HepG2 (cell line): ENCODE measurements around the gene AADAT. TPM values are rescaled to one million over a fixed set of nuclear protein-coding genes. Genes with fewer than 3 reads are reported as not detected.

Experiments
- ATAC-seq: fragments of 200-7000 bp; cut with Tn5 transposase; 3 replicates; pipeline ENCODE4 v1.9.1; 2020; ENCODE audit warnings: mild to moderate bottlenecking, moderate library complexity
- Bru-seq: library from RNA; stranded (reverse); fragments of 400-500 nt; gene quantifications from one replicate; lab custom pipeline; 2021; lab: Mats Ljungman, UMichigan
- BruChase-seq, 2 experiments: library from RNA; stranded (reverse); fragments of 400-500 nt; gene quantifications; one replicate each; lab custom pipeline; 2021; lab: Mats Ljungman, UMichigan
- BruUV-seq: library from RNA; stranded (reverse); fragments of 400-500 nt; replicated peaks from 2 replicates; lab custom pipeline; 2021; lab: Mats Ljungman, UMichigan
- CTCF ChIA-PET: fragments of 300-600 bp; formaldehyde crosslinking; extraction: SDS; loops from one replicate; lab custom pipeline; 2021; ENCODE audit warnings: low total read pairs, inconsistent platforms, low intra/inter-chr PET ratio; lab: Yijun Ruan, JAX
- POLR2A ChIA-PET: fragments of 350-600 bp; sonication (Branson Sonifier 250); formaldehyde crosslinking; loops from one replicate; lab custom pipeline; 2020; ENCODE audit warnings: antibody characterized with exemption, inconsistent platforms; lab: Yijun Ruan, JAX
- DNase-seq: peaks from one replicate; pipeline ENCODE4 v3.0.0-alpha.2; 2015; ENCODE audit warnings: low spot score
- FAIRE-seq: peaks from 3 replicates; lab custom pipeline; 2011; peaks lifted over from hg19 to GRCh38; lab: Jason Lieb, UNC
- H2AFZ ChIP-seq: one replicate; pipeline ENCODE4 v1.6.1; 2011; ENCODE audit warnings: low read length, inconsistent platforms
- H3K27ac ChIP-seq: fragments of 300-600 bp; 3 replicates; pipeline ENCODE4 v1.8.0; 2011; ENCODE audit warnings: mixed run types, mild to moderate bottlenecking, mixed read lengths, low read length, inconsistent platforms; ENCODE audit not compliant: insufficient read depth; ENCODE audit errors: extremely low read length
- H3K27me3 ChIP-seq, 2 experiments: fragments of 200-600 bp in 1 of 2; 2 replicates in 1 of 2; 3 replicates in 1 of 2; pipeline versions ENCODE4 v1.6.0 to v1.8.0; 2011; ENCODE audit warnings: low read length in 2 of 2, mild to moderate bottlenecking in 2 of 2, moderate library complexity in 2 of 2, inconsistent platforms in 1 of 2; ENCODE audit not compliant: insufficient read depth in 2 of 2, control insufficient read depth in 1 of 2
- H3K36me3 ChIP-seq, 2 experiments: fragments of 200-600 bp in 1 of 2; replicated peaks in 1 of 2; 2 replicates in 1 of 2; 3 replicates in 1 of 2; pipeline versions ENCODE4 v1.5.1 to v1.8.0; 2011; ENCODE audit warnings: low read length in 2 of 2, inconsistent platforms in 1 of 2; ENCODE audit not compliant: insufficient read depth in 2 of 2, control insufficient read depth in 1 of 2
- H3K4me1 ChIP-seq: 2 replicates; pipeline ENCODE4 v1.5.1; 2012; ENCODE audit warnings: low read length, inconsistent platforms; ENCODE audit not compliant: insufficient read depth
- H3K4me2 ChIP-seq: 2 replicates; pipeline ENCODE4 v1.6.0; 2011; ENCODE audit warnings: low read depth, low read length, inconsistent platforms
- H3K4me3 ChIP-seq, 3 experiments: fragments of 200-600 bp in 1 of 3; sonication (generic), shearing (Covaris generic) in 1 of 3; replicated peaks in 1 of 3; 2 replicates each; pipeline ENCODE4 v1.5.1; 2011 to 2016; ENCODE audit warnings: low read length in 3 of 3, inconsistent platforms in 2 of 3, low read depth in 2 of 3, mild to moderate bottlenecking in 2 of 3, control low read depth in 1 of 3, mixed read lengths in 1 of 3; ENCODE audit not compliant: insufficient read depth in 1 of 3
- H3K79me2 ChIP-seq: one replicate; pipeline ENCODE4 v1.6.1; 2011; ENCODE audit warnings: low read length, inconsistent platforms; ENCODE audit not compliant: insufficient read depth
- H3K9ac ChIP-seq: 2 replicates; pipeline ENCODE4 v1.6.0; 2011; ENCODE audit warnings: mild to moderate bottlenecking, low read depth, low read length, inconsistent platforms; ENCODE audit not compliant: insufficient read depth
- H3K9me3 ChIP-seq: 2 replicates; pipeline ENCODE4 v1.5.1; 2012; ENCODE audit warnings: mild to moderate bottlenecking, low read length
- H4K20me1 ChIP-seq: 2 replicates; pipeline ENCODE4 v1.6.0; 2011; ENCODE audit warnings: inconsistent platforms, mild to moderate bottlenecking, low read length, moderate library complexity; ENCODE audit not compliant: insufficient read depth
- E2F2 ChIP-seq: sonication (generic); formaldehyde crosslinking; IDR thresholded peaks from 2 replicates; pipeline ENCODE4 v1.4.0; 2020; ENCODE audit warnings: missing genetic modification reagents, borderline replicate concordance
- MTA1 ChIP-seq: sonication (generic); formaldehyde crosslinking; IDR thresholded peaks from 2 replicates; pipeline ENCODE4 v1.4.0; 2020; ENCODE audit warnings: missing genetic modification reagents, mild to moderate bottlenecking, borderline replicate concordance
- SAFB2 ChIP-seq: sonication (generic); formaldehyde crosslinking; IDR thresholded peaks from 2 replicates; pipeline ENCODE4 v1.5.1; 2020; ENCODE audit warnings: missing genetic modification reagents, low read depth, mild to moderate bottlenecking, borderline replicate concordance
- ZNF672 ChIP-seq: sonication (generic); formaldehyde crosslinking; IDR thresholded peaks from 2 replicates; pipeline ENCODE4 v1.8.1; 2022; ENCODE audit warnings: missing genetic modification reagents
- ZNF746 ChIP-seq: sonication (generic); formaldehyde crosslinking; IDR thresholded peaks from 2 replicates; pipeline ENCODE4 v1.8.0; 2022; ENCODE audit warnings: mild to moderate bottlenecking, missing genetic modification reagents
- WGBS: methylation state at CpG from one replicate; pipeline ENCODE4 v1.1.6; 2017; ENCODE audit warnings: low lambda C conversion rate; 5-methylcytosine and 5-hydroxymethylcytosine counted together
- in situ Hi-C: cut with HindIII; loops from 2 replicates; pipeline ENCODE4 v1.10.0; 2017; ENCODE audit warnings: low pct_unique_long_range_greater_than_20kb; ENCODE audit not compliant: extremely low pct_ligation_motif_present
- intact Hi-C: fragments of 100-400 bp; cut with micrococcal nuclease; formaldehyde crosslinking; loops from one replicate; pipeline ENCODE4 v1.10.0; 2022; ENCODE audit not compliant: unreplicated experiment
- long read RNA-seq, 2 experiments: library from RNA in 1 of 2; library from polyadenylated mRNA in 1 of 2; stranded (forward) in 1 of 2; unstranded in 1 of 2; transcript quantifications; one replicate each; pipeline ENCODE4 v2.0.0, GENCODE V29; 2019 to 2022
- polyA minus RNA-seq, 3 experiments: library from RNA; depleted of rRNA, polyadenylated mRNA; stranded (reverse); fragments of >200 nt; gene quantifications; 2 replicates each; pipeline ENCODE4 v1.2.3, GENCODE V29; 2011; ENCODE audit warnings: low replicate concordance in 1 of 3
- polyA plus RNA-seq, 8 experiments: library from polyadenylated mRNA; depleted of rRNA in 3 of 8; stranded (reverse) in 7 of 8; unstranded in 1 of 8; fragments of >200 nt; fragmentation: Illumina TruSeq in 4 of 8; extraction: Trizol in 4 of 8; gene quantifications; 2 replicates each; pipeline versions ENCODE4 v1.2.1 to v1.2.3, GENCODE V29; 2011 to 2016; ENCODE audit warnings: low read depth in 4 of 8, missing spikeins in 1 of 8, mixed read lengths in 1 of 8; ENCODE audit not compliant: insufficient read depth in 1 of 8
- total RNA-seq, 5 experiments: library from RNA; depleted of rRNA; stranded (reverse); fragments of >200 nt; fragmentation: Illumina TruSeq; extraction: Trizol; gene quantifications; 2 replicates each; pipeline ENCODE4 v1.2.3, GENCODE V29; 2016; ENCODE audit warnings: low read depth in 1 of 5
- TF ChIP-seq, protein P1 (sequence below): sonication (generic); formaldehyde crosslinking; IDR thresholded peaks from 2 replicates; pipeline ENCODE4 v1.4.0; 2020; ENCODE audit warnings: missing genetic modification reagents

Gene AADAT
- total RNA-seq (2016; rRNA removed; fragmentation: Illumina TruSeq; extraction: Trizol) (6.1 and 6.8 TPM in 2 replicates), polyA plus RNA-seq (2011; rRNA removed) (9.1 and 10.2 TPM in 2 replicates), polyA minus RNA-seq (2011; rRNA and poly(A)+ RNA removed; ENCODE audit: low replicate concordance) (0.49 and 1.2 TPM in 2 replicates), Bru-seq, nascent RNA (percentile 65 among the genes with signal in this experiment), BruChase-seq, experiment 1, labeled RNA remaining after a 6-hour chase (percentile 72 among the genes with signal in this experiment), BruChase-seq, experiment 2, labeled RNA remaining after a 2-hour chase (percentile 68 among the genes with signal in this experiment)
- total RNA-seq (2016; cell fraction: cytosol; rRNA removed; fragmentation: Illumina TruSeq; extraction: Trizol; ENCODE audit: low read depth) = 2.6 and 3.5 TPM in 2 replicates
- 5.8 and 6.3 TPM in 2 replicates for total RNA-seq (2016; cell fraction: insoluble cytoplasmic fraction; rRNA removed; fragmentation: Illumina TruSeq; extraction: Trizol)
- 6.1 and 7.1 TPM in 2 replicates for total RNA-seq (2016; cell fraction: membrane; rRNA removed; fragmentation: Illumina TruSeq; extraction: Trizol)
- total RNA-seq (2016; cell fraction: nucleus; rRNA removed; fragmentation: Illumina TruSeq; extraction: Trizol) = 9.6 and 14.1 TPM in 2 replicates
- 2.0 and 3.2 TPM in 2 replicates for polyA plus RNA-seq (2011; cell fraction: cytosol; rRNA removed)
- 17.7 and 24.1 TPM in 2 replicates for polyA plus RNA-seq (2011; cell fraction: nucleus; rRNA removed)
- 4.3 TPM in 2 replicates for polyA plus RNA-seq (2012)
- 5.7 and 7.8 TPM in 2 replicates for polyA plus RNA-seq (2016; cell fraction: cytosol; fragmentation: Illumina TruSeq; extraction: Trizol; ENCODE audit: low read depth)
- polyA plus RNA-seq (2016; cell fraction: insoluble cytoplasmic fraction; fragmentation: Illumina TruSeq; extraction: Trizol; ENCODE audit: low read depth) = 10.7 and 15.3 TPM in 2 replicates
- 10.6 and 12.0 TPM in 2 replicates for polyA plus RNA-seq (2016; cell fraction: membrane; fragmentation: Illumina TruSeq; extraction: Trizol; ENCODE audit: low read depth)
- polyA plus RNA-seq (2016; cell fraction: nucleus; fragmentation: Illumina TruSeq; extraction: Trizol; ENCODE audit: insufficient read depth, low read depth) = 22.4 and 25.6 TPM in 2 replicates
- 0.69 and 0.97 TPM in 2 replicates for polyA minus RNA-seq (2011; cell fraction: cytosol; rRNA and poly(A)+ RNA removed)
- 18.7 and 20.9 TPM in 2 replicates for polyA minus RNA-seq (2011; cell fraction: nucleus; rRNA and poly(A)+ RNA removed)
- long read RNA-seq, experiment 1, partial matches to known transcripts = 3 of 5 reads
- long read RNA-seq, experiment 1, other reads (novel, unspliced or antisense) = 1 of 5 reads
- long read RNA-seq, experiment 2, partial matches to known transcripts = 1 of 6 reads
- long read RNA-seq, experiment 2, other reads (novel, unspliced or antisense) = 3 of 6 reads

DNA sequence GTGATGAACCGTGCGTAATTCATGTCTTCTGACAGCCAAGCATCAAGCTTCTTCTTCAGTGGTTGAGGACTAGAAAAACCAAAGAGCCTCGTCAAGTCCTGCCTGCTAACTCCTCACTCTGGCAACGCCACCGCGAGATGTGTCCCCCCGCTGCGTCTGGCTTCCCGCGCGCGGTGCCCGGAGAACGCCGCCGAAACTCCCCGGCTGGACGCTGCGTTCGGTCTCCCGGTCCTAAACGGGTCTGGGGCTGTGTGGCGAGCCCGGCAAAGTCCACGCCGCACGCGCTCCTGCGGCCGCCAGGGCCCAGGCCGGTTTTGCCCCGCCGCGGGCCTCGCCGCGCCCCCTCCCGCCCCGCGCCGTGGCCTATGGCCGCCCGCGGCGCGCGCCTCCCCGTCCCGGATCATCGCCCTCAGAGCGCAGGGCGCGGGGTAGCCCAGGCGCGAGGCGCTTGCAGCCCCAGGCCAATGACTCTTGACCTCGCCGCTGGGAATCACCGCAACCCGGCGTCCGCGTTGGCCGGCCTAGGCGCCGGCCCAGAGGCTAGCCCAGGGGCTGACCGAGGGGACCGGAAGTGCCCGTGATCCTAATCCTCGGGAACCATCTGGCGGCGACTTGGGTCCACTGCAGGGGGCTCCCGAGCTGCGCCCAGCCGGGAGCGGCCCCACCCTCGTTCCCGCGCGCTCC is at the start of gene AADAT:
Gene AADAT (minus strand): TSS at position 289 of the 684 bp plus-strand sequence. CDS start 266 bp downstream, at position 23.
- intact Hi-C loops = loop anchor here (1.0 to 10.0 kb wide), 2 partner anchors 280 to 475 kb away; partner anchors contain the start of gene NEK1
- DNase-seq (peak; percentile 81), ATAC-seq (peak; percentile 93), FAIRE-seq (peak; percentile 47)
- Histone ChIP-seq H4K20me1 (no peaks in the 10 kb centered on the region; the same call in 1 of the 2 replicates), H3K27me3 (no peaks in the 10 kb centered on the region), H3K9me3 (no peaks in the 10 kb centered on the region), H3K9ac (peak within 1 kb of the TSS; percentile 76), H3K4me2 (peak within 1 kb of the TSS; percentile 99), H3K79me2 (no peaks in the 10 kb centered on the region), H3K36me3 (peaks cover 2 to 9% of the 10 kb centered on the region in 2 experiments; a peak in 1 of 5 replicates), H3K4me1 (peaks cover 45% of the 10 kb centered on the region), H3K4me3 (peak within 1 kb of the TSS; percentile 63 to 81 (median 77)), H3K27ac (peak within 1 kb of the TSS; percentile 63), H2AFZ (peak within 1 kb of the TSS; percentile 88)
- 0% methylated on average over 2 of the region's 80 CpGs for WGBS
- BruUV-seq = no TSS peak
- POLR2A ChIA-PET = interaction anchor here (1.3 to 2.2 kb wide), 2 partner anchors 8 to 12 kb away, joined by 3 to 5 read pairs; no protein-coding TSS in a partner anchor
- CTCF ChIA-PET = interaction anchor here (2.1 kb wide), 1 partner anchor 280 kb away, joined by 14 read pairs; no protein-coding TSS in a partner anchor
- in situ Hi-C loops = loop anchor here (25.0 kb wide), 1 partner anchor 478 kb away; the partner anchor contains the start of genes CLCN3 and NEK1
- TF ChIP-seq, protein P1, sequence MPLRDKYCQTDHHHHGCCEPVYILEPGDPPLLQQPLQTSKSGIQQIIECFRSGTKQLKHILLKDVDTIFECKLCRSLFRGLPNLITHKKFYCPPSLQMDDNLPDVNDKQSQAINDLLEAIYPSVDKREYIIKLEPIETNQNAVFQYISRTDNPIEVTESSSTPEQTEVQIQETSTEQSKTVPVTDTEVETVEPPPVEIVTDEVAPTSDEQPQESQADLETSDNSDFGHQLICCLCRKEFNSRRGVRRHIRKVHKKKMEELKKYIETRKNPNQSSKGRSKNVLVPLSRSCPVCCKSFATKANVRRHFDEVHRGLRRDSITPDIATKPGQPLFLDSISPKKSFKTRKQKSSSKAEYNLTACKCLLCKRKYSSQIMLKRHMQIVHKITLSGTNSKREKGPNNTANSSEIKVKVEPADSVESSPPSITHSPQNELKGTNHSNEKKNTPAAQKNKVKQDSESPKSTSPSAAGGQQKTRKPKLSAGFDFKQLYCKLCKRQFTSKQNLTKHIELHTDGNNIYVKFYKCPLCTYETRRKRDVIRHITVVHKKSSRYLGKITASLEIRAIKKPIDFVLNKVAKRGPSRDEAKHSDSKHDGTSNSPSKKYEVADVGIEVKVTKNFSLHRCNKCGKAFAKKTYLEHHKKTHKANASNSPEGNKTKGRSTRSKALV (CRISPR knock-in tag) = peak; percentile 48; the same call in 1 of the 2 replicates
- TF ChIP-seq SAFB2 (CRISPR knock-in tag) (peak; percentile 53; the same call in 1 of the 2 replicates), ZNF672 (no peak), E2F2 (CRISPR knock-in tag) (no peak), MTA1 (CRISPR knock-in tag) (peak; percentile 54; the same call in 1 of the 2 replicates), ZNF746 (CRISPR knock-in tag) (no peak)
